Stimulated activated CD8-positive, alpha-beta memory T cell treated with anti-CD3 and anti-CD28 coated beads, Interleukin-12 subunit alpha, Interleukin-12 subunit beta, amount 100 ng/mL, for 24 hours (primary cell): ENCODE results near the gene DCLK1.
"Not testable (repeated sequence)": the region's sequence is repeated elsewhere in the genome, so short reads cannot be mapped to it uniquely, and the experiment has no call there.

Source experiments
- DNase-seq: peaks from one replicate; pipeline ENCODE4 v3.0.0-alpha.2; 2020; ENCODE audit errors: extremely low read depth

DCLK1 gene

GRCh38 chr13:35984776-35985453 lies 146.3 kb downstream of the DCLK1 start:
- DNase-seq = no peak

- no peak for DNase-seq
These were observed 146.9 kb downstream of the DCLK1 start for GRCh38 chr13:35984287-35984686.

GRCh38 chr13:35983703-35984102 lies 147.5 kb downstream of the DCLK1 start:
- DNase-seq = not testable (repeated sequence)

- no peak for DNase-seq
These were observed 148.0 kb downstream of the DCLK1 start for GRCh38 chr13:35983206-35983605.

GRCh38 chr13:35979361-35979951 lies 151.7 kb downstream of the DCLK1 start:
- no peak for DNase-seq

GRCh38 chr13:35978607-35979316 lies 152.4 kb downstream of the DCLK1 start:
- DNase-seq = no peak

- DNase-seq = no peak
These were observed 154.1 kb downstream of the DCLK1 start for GRCh38 chr13:35977060-35977459.

- no peak for DNase-seq
These were observed 155.1 kb downstream of the DCLK1 start for GRCh38 chr13:35976126-35976525.

GRCh38 chr13:35966951-35967350 lies 164.2 kb downstream of the DCLK1 start:
- DNase-seq = not testable (repeated sequence)

- DNase-seq = no peak
These were observed 165.2 kb downstream of the DCLK1 start for GRCh38 chr13:35966024-35966423.

- no peak for DNase-seq
These were observed 165.8 kb downstream of the DCLK1 start for GRCh38 chr13:35965226-35965927.

GRCh38 chr13:35964863-35965180 lies 166.4 kb downstream of the DCLK1 start:
- no peak for DNase-seq

- no peak for DNase-seq
These were observed 166.9 kb downstream of the DCLK1 start for GRCh38 chr13:35964011-35964862.

- no peak for DNase-seq
These were observed 169.5 kb downstream of the DCLK1 start for GRCh38 chr13:35961461-35962220.

- no peak for DNase-seq
These were observed 170.2 kb downstream of the DCLK1 start for GRCh38 chr13:35961002-35961401.

- DNase-seq = no peak
These were observed 173.2 kb downstream of the DCLK1 start for GRCh38 chr13:35957996-35958395.

GRCh38 chr13:35957241-35957731 lies 173.9 kb downstream of the DCLK1 start:
- no peak for DNase-seq

- DNase-seq = no peak
These were observed 175.1 kb downstream of the DCLK1 start for GRCh38 chr13:35956074-35956473.

GRCh38 chr13:35954207-35954560 lies 177.0 kb downstream of the DCLK1 start:
- DNase-seq = no peak

GRCh38 chr13:35953537-35954206 lies 177.5 kb downstream of the DCLK1 start:
- DNase-seq = no peak
